Smooth muscle cell (in vitro differentiated cells): ENCODE data around the gene SMC5. TPM values are rescaled to one million over a fixed set of nuclear protein-coding genes. Genes with fewer than 3 reads are reported as not detected.

Source experiments
- DNase-seq: peaks from one replicate; lab custom pipeline; 2025; ENCODE audit not compliant: unreplicated experiment; lab: John Stamatoyannopoulos, UW
- H2AFZ ChIP-seq: fragments of 200-600 bp; sonication (generic); 2 replicates; pipeline ENCODE4 v1.6.0; 2016; ENCODE audit warnings: antibody characterized with exemption, low read depth, mild to moderate bottlenecking
- H3F3A ChIP-seq: fragments of 200-600 bp; sonication (generic); 2 replicates; pipeline ENCODE4 v1.6.0; 2017; ENCODE audit warnings: antibody characterized with exemption, low read depth
- H3K27ac ChIP-seq: fragments of 200-600 bp; sonication (generic); 2 replicates; pipeline ENCODE4 v1.5.1; 2016; ENCODE audit warnings: low read depth, mild to moderate bottlenecking
- H3K27me3 ChIP-seq: fragments of 200-600 bp; sonication (generic); 2 replicates; pipeline ENCODE4 v1.6.1; 2016; ENCODE audit warnings: low read depth, mild to moderate bottlenecking
- H3K36me3 ChIP-seq: fragments of 200-600 bp; sonication (generic); 2 replicates; pipeline ENCODE4 v1.5.1; 2016; ENCODE audit warnings: low read depth
- H3K4me1 ChIP-seq: fragments of 200-600 bp; sonication (generic); 2 replicates; pipeline ENCODE4 v1.5.1; 2016; ENCODE audit warnings: low read depth
- H3K4me2 ChIP-seq: fragments of 200-600 bp; sonication (generic); 2 replicates; pipeline ENCODE4 v1.6.0; 2016; ENCODE audit warnings: mild to moderate bottlenecking
- H3K4me3 ChIP-seq: fragments of 200-600 bp; sonication (generic); 2 replicates; pipeline ENCODE4 v1.5.1; 2016; ENCODE audit warnings: mild to moderate bottlenecking
- H3K79me2 ChIP-seq: fragments of 200-600 bp; sonication (generic); 2 replicates; pipeline ENCODE4 v1.6.0; 2016; ENCODE audit warnings: low read depth, mild to moderate bottlenecking
- H3K9ac ChIP-seq: fragments of 200-600 bp; sonication (generic); 2 replicates; pipeline ENCODE4 v1.6.0; 2016; ENCODE audit warnings: low read depth
- H3K9me3 ChIP-seq: fragments of 200-600 bp; sonication (generic); replicated peaks from 2 replicates; pipeline ENCODE4 v1.5.1; 2016; ENCODE audit warnings: low read depth
- H4K20me1 ChIP-seq: fragments of 200-600 bp; sonication (generic); 2 replicates; pipeline ENCODE4 v1.6.0; 2016; ENCODE audit warnings: low read depth
- WGBS: methylation state at CpG from one replicate; pipeline ENCODE4 v1.1.7; 2016; ENCODE audit warnings: low lambda C conversion rate; 5-methylcytosine and 5-hydroxymethylcytosine counted together
- polyA plus RNA-seq: library from polyadenylated mRNA; unstranded; fragments of >200 nt; fragmentation: Nextera tagmentation; extraction: Ambion mirVana; gene quantifications from 2 replicates; pipeline ENCODE4 v1.2.1, GENCODE V29; 2016
- total RNA-seq: library from RNA; depleted of rRNA; stranded (reverse); fragments of >200 nt; gene quantifications from 2 replicates; pipeline ENCODE4 v1.2.3, GENCODE V29; 2014
- TF ChIP-seq, protein P1 (sequence below): fragments of 200-600 bp; sonication (generic); IDR thresholded peaks from 2 replicates; pipeline ENCODE4 v1.5.1; 2017; ENCODE audit warnings: borderline replicate concordance, mild to moderate bottlenecking, antibody characterized with exemption; ENCODE audit not compliant: insufficient read depth, poor library complexity, severe bottlenecking

The SMC5 gene
- total and polyA plus RNA-seq, 2 experiments from 2014 or later, result 31.2 to 81.4 TPM

DNA sequence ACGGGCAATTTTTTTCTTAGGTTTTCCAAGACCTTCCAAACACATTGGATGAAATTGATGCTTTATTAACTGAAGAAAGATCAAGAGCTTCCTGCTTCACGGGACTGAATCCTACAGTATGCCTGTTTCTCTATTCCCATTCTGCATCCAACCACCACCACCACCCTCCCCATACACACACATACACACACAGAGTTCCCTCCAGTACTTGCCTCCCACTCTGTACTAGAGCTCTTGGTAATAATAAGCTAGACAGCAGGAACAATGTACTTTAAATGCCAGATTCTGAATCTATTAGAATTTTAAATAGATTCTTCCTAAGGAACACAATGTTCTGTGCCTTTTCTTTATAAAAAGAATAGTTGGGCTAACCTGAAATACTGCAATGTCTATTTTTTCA lies 88.3 kb downstream of the SMC5 start:
- Histone ChIP-seq H3K4me3 (no peak overlapping the region), H3K36me3 (peaks cover 31% of the 10 kb centered on the region), H2AFZ (no peak overlapping the region), H3K4me2 (no peak overlapping the region), H3K9ac (no peak overlapping the region), H3K27ac (no peak overlapping the region), H4K20me1 (no peaks in the 10 kb centered on the region), H3K4me1 (no peaks in the 10 kb centered on the region), H3K9me3 (no peaks in the 10 kb centered on the region), H3K79me2 (peaks cover 6% of the 10 kb centered on the region), H3K27me3 (no peaks in the 10 kb centered on the region), H3F3A (peaks cover 5% of the 10 kb centered on the region)
- WGBS, result 90% methylated on average over 2 of the region's 2 CpGs
- DNase-seq, result no peak
- TF ChIP-seq, protein P1, sequence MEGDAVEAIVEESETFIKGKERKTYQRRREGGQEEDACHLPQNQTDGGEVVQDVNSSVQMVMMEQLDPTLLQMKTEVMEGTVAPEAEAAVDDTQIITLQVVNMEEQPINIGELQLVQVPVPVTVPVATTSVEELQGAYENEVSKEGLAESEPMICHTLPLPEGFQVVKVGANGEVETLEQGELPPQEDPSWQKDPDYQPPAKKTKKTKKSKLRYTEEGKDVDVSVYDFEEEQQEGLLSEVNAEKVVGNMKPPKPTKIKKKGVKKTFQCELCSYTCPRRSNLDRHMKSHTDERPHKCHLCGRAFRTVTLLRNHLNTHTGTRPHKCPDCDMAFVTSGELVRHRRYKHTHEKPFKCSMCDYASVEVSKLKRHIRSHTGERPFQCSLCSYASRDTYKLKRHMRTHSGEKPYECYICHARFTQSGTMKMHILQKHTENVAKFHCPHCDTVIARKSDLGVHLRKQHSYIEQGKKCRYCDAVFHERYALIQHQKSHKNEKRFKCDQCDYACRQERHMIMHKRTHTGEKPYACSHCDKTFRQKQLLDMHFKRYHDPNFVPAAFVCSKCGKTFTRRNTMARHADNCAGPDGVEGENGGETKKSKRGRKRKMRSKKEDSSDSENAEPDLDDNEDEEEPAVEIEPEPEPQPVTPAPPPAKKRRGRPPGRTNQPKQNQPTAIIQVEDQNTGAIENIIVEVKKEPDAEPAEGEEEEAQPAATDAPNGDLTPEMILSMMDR, result no peak

DNA sequence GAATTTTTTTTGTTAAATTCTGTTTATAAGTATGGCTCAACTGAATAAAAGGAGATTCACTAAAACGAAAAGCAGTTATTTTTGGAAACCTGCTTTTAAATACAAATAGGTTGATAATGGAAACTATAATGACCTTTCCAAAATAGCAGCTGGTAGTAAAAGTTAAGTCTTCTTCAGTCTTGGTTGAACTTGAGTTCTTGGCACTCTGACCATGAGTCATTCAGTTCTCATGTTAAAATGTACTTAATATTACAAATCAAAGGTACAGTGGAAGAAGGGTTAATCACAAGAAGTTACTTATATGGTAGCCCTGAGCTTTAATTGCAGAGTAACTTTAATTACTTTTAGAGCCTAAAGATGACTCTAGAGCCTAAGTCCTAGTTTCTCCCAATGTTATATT lies 93.6 kb downstream of the SMC5 start:
- WGBS, result 60% methylated on average over 1 of the region's 1 CpG
- H3K27ac ChIP-seq, result no peak overlapping the region
- TF ChIP-seq, protein P1, result no peak
- no peak overlapping the region for H3K9ac ChIP-seq
- H2AFZ ChIP-seq, result no peak overlapping the region
- H3K4me3 ChIP-seq, result no peak overlapping the region
- no peak overlapping the region for H3K4me2 ChIP-seq
- no peaks in the 10 kb centered on the region for H3K4me1 ChIP-seq
- peaks cover 6% of the 10 kb centered on the region for H3K79me2 ChIP-seq
- H4K20me1 ChIP-seq, result no peaks in the 10 kb centered on the region
- H3K9me3 ChIP-seq, result no peaks in the 10 kb centered on the region
- peaks cover 5% of the 10 kb centered on the region for H3F3A ChIP-seq
- peaks cover 27% of the 10 kb centered on the region for H3K36me3 ChIP-seq
- no peaks in the 10 kb centered on the region for H3K27me3 ChIP-seq
- DNase-seq, result no peak

DNA sequence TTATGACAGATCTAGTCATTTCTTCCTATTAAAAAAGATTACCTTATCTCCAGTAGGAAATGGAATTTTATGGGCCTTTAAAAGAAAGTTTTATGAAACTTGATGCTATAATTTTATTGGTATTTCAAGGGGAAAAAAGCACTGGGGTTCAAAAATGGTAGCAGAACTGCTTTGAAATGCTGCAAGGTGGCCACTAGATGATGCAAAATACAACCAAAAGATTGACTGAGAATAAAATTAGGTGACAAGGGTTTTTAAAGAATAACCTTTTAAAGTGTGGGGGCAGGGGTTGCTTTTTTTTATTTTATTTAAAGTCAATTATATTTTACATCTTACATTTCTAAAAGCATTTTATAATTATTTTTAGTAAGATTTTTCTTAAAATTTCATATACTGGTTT lies 94.0 kb downstream of the SMC5 start:
- Histone ChIP-seq H3K27me3 (no peaks in the 10 kb centered on the region), H3K9ac (no peak overlapping the region), H3K4me2 (no peak overlapping the region), H3K27ac (no peak overlapping the region), H3K9me3 (no peaks in the 10 kb centered on the region), H3K36me3 (peaks cover 25% of the 10 kb centered on the region), H3K4me3 (no peak overlapping the region), H2AFZ (no peak overlapping the region), H3F3A (peaks cover 5% of the 10 kb centered on the region), H3K79me2 (peaks cover 5% of the 10 kb centered on the region), H4K20me1 (no peaks in the 10 kb centered on the region), H3K4me1 (no peaks in the 10 kb centered on the region)
- TF ChIP-seq, protein P1, result no peak
- DNase-seq, result no peak

DNA sequence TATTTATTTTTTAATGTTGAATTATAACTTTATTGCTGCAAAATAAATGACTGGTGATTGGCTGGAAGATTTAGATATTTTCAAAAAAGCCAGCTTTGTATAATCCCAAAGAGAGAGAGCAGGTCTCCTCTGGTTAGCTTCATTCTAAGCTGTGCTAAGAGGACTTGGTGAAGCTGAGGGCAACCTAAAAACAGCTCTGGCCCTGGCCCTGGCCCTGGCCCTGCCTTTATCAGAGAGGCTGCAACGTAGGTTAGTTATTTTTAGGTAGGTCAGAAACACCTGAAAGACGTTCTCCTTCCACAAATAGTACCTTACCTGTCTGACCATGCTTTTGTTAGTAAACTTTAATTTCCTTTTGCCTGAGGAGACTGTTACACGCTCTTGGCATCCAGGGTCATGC lies 97.0 kb downstream of the SMC5 start:
- Histone ChIP-seq H3K79me2 (no peaks in the 10 kb centered on the region), H4K20me1 (no peaks in the 10 kb centered on the region), H3K27ac (no peak overlapping the region), H3K9me3 (no peaks in the 10 kb centered on the region), H3K4me1 (no peaks in the 10 kb centered on the region), H3K4me2 (no peak overlapping the region), H3K27me3 (no peaks in the 10 kb centered on the region), H3K9ac (no peak overlapping the region), H2AFZ (no peak overlapping the region), H3K36me3 (peaks cover 10% of the 10 kb centered on the region), H3K4me3 (no peak overlapping the region), H3F3A (peaks cover 3% of the 10 kb centered on the region)
- DNase-seq, result no peak
- 95% methylated on average over 3 of the region's 3 CpGs for WGBS
- TF ChIP-seq, protein P1, result no peak
